GM23338 (cell line): Measurements from ENCODE around the gene SSB. TPM values are rescaled to one million over a fixed set of nuclear protein-coding genes. Genes with fewer than 3 reads are reported as not detected.

Source experiments
- ATAC-seq: fragments of 200-7000 bp; cut with Tn5 transposase; 3 replicates; pipeline ENCODE4 v1.9.1; 2020
- DNase-seq: peaks from one replicate; pipeline ENCODE4 v3.0.0-alpha.2; 2015; ENCODE audit warnings: low spot score
- H2AFZ ChIP-seq: fragments of 200-600 bp; sonication (generic); 2 replicates; pipeline ENCODE4 v1.8.0; 2016; ENCODE audit warnings: antibody characterized with exemption, mild to moderate bottlenecking, moderate library complexity
- H3F3A ChIP-seq: fragments of 200-600 bp; sonication (generic); replicated peaks from 2 replicates; pipeline ENCODE4 v1.8.0; 2017; ENCODE audit warnings: antibody characterized with exemption, mixed run types, low read depth
- H3K27ac ChIP-seq: fragments of 200-600 bp; sonication (generic); 2 replicates; pipeline ENCODE4 v1.6.1; 2016; ENCODE audit warnings: low read depth
- H3K27me3 ChIP-seq: fragments of 200-600 bp; sonication (generic); 2 replicates; pipeline ENCODE4 v1.8.0; 2016; ENCODE audit warnings: mild to moderate bottlenecking, mixed run types, moderate library complexity; ENCODE audit not compliant: insufficient read depth
- H3K36me3 ChIP-seq: fragments of 200-600 bp; sonication (generic); 2 replicates; pipeline ENCODE4 v1.8.0; 2016; ENCODE audit warnings: mild to moderate bottlenecking; ENCODE audit not compliant: insufficient read depth
- H3K4me1 ChIP-seq: fragments of 200-600 bp; sonication (generic); 2 replicates; pipeline ENCODE4 v1.8.0; 2016; ENCODE audit warnings: mild to moderate bottlenecking, moderate library complexity; ENCODE audit not compliant: insufficient read depth
- H3K4me2 ChIP-seq: fragments of 200-600 bp; sonication (generic); 2 replicates; pipeline ENCODE4 v1.7.1; 2017; ENCODE audit warnings: mixed run types
- H3K4me3 ChIP-seq: fragments of 200-600 bp; sonication (generic); 2 replicates; pipeline ENCODE4 v1.6.1; 2016; ENCODE audit warnings: mixed run types
- H3K79me2 ChIP-seq: fragments of 200-600 bp; sonication (generic); replicated peaks from 2 replicates; pipeline ENCODE4 v1.8.0; 2017; ENCODE audit warnings: mild to moderate bottlenecking; ENCODE audit not compliant: insufficient read depth
- H3K9me2 ChIP-seq: fragments of 200-600 bp; sonication (generic); 2 replicates; pipeline ENCODE4 v1.8.0; 2017; ENCODE audit not compliant: insufficient read depth
- H4K20me1 ChIP-seq: fragments of 200-600 bp; sonication (generic); replicated peaks from 2 replicates; pipeline ENCODE4 v1.8.0; 2017; ENCODE audit warnings: mild to moderate bottlenecking; ENCODE audit not compliant: insufficient read depth
- H3K27ac Mint-ChIP-seq: 2 replicates; pipeline ENCODE4 v1.8.0; 2020; ENCODE audit warnings: inconsistent platforms, mild to moderate bottlenecking, moderate library complexity, mixed read lengths
- H3K27me3 Mint-ChIP-seq: 3 replicates; pipeline ENCODE4 v1.8.0; 2022; ENCODE audit warnings: low read depth, mild to moderate bottlenecking, moderate library complexity, mixed read lengths, inconsistent platforms; ENCODE audit not compliant: insufficient read depth, poor library complexity
- H3K36me3 Mint-ChIP-seq: 3 replicates; pipeline ENCODE4 v1.8.0; 2021; ENCODE audit warnings: low read depth, mild to moderate bottlenecking, inconsistent platforms, moderate library complexity, mixed read lengths
- H3K4me1 Mint-ChIP-seq: 3 replicates; pipeline ENCODE4 v1.8.0; 2020; ENCODE audit warnings: mild to moderate bottlenecking, inconsistent platforms, mixed read lengths
- H3K4me3 Mint-ChIP-seq: 3 replicates; pipeline ENCODE4 v1.8.0; 2021; ENCODE audit warnings: moderate library complexity, mild to moderate bottlenecking, inconsistent platforms, mixed read lengths
- H3K9me3 Mint-ChIP-seq: 3 replicates; pipeline ENCODE4 v1.8.0; 2020; ENCODE audit warnings: moderate library complexity, mild to moderate bottlenecking, inconsistent platforms, mixed read lengths
- CREB1 ChIP-seq: fragments of 250-450 bp; sonication (Bioruptor Pico); IDR thresholded peaks from 2 replicates; pipeline ENCODE4 v1.5.0; 2020; ENCODE audit warnings: low read depth, mild to moderate bottlenecking, moderate library complexity
- EZH2 ChIP-seq: fragments of 200-600 bp; sonication (generic); IDR thresholded peaks from one replicate; pipeline ENCODE4 v1.8.0; 2017; ENCODE audit warnings: antibody characterized with exemption, mild to moderate bottlenecking, low read depth; ENCODE audit not compliant: unreplicated experiment
- EZH2phosphoT487 ChIP-seq: fragments of 200-600 bp; sonication (generic); IDR thresholded peaks from one replicate; pipeline ENCODE4 v1.8.1; 2018; ENCODE audit warnings: antibody characterized with exemption; ENCODE audit not compliant: unreplicated experiment
- JUNB ChIP-seq: IDR thresholded peaks from one replicate; pipeline ENCODE4 v1.6.1; 2016; ENCODE audit warnings: antibody characterized with exemption; ENCODE audit not compliant: unreplicated experiment
- NANOG ChIP-seq: IDR thresholded peaks from 2 replicates; pipeline ENCODE4 v1.6.1; 2016; ENCODE audit warnings: antibody characterized with exemption, borderline replicate concordance
- POLR2AphosphoS5 ChIP-seq: IDR thresholded peaks from 2 replicates; pipeline ENCODE4 v1.6.1; 2016; ENCODE audit warnings: antibody characterized with exemption, low read depth
- STAT1 ChIP-seq: IDR thresholded peaks from one replicate; pipeline ENCODE4 v1.6.1; 2016; ENCODE audit warnings: antibody characterized with exemption; ENCODE audit not compliant: unreplicated experiment
- ZNF114 ChIP-seq: fragments of 250-450 bp; sonication (Bioruptor Pico); IDR thresholded peaks from 2 replicates; pipeline ENCODE4 v1.5.0; 2020; ENCODE audit warnings: mild to moderate bottlenecking, moderate library complexity
- ZNF331 ChIP-seq: fragments of 250-450 bp; sonication (Bioruptor Pico); IDR thresholded peaks from 2 replicates; pipeline ENCODE4 v1.5.0; 2020; ENCODE audit warnings: low read depth, mild to moderate bottlenecking, moderate library complexity
- polyA plus RNA-seq: library from polyadenylated mRNA; unstranded; fragments of >200 nt; fragmentation: Nextera tagmentation; extraction: Ambion mirVana; gene quantifications from 2 replicates; pipeline ENCODE4 v1.2.1, GENCODE V29; 2016
- total RNA-seq: library from RNA; depleted of rRNA; stranded (reverse); fragments of >200 nt; shearing (Covaris generic); gene quantifications from 2 replicates; pipeline ENCODE4 v1.2.3, GENCODE V29; 2014
- TF ChIP-seq, protein P1 (sequence below): IDR thresholded peaks from 2 replicates; pipeline ENCODE4 v1.6.1; 2016; ENCODE audit warnings: antibody characterized with exemption
- TF ChIP-seq, protein P2 (sequence below): fragments of 250-450 bp; sonication (Bioruptor Pico); IDR thresholded peaks from 2 replicates; pipeline ENCODE4 v1.5.0; 2020; ENCODE audit warnings: mild to moderate bottlenecking, moderate library complexity
- TF ChIP-seq, protein P3 (sequence below), 2 experiments: fragments of 200-600 bp in 1 of 2; sonication (generic) in 1 of 2; conservative IDR thresholded peaks; 2 replicates each; pipeline versions ENCODE4 v1.5.1 to v1.6.1; 2016 to 2017; ENCODE audit warnings: antibody characterized with exemption in 2 of 2, low read depth in 2 of 2, mild to moderate bottlenecking in 2 of 2, moderate library complexity in 1 of 2
- TF ChIP-seq, protein P4 (sequence below): IDR thresholded peaks from one replicate; pipeline ENCODE4 v1.6.1; 2018; ENCODE audit warnings: antibody characterized with exemption; ENCODE audit not compliant: unreplicated experiment

Gene SSB
- total and polyA plus RNA-seq, 2 experiments from 2014 or later = 246 to 1,104 TPM

DNA sequence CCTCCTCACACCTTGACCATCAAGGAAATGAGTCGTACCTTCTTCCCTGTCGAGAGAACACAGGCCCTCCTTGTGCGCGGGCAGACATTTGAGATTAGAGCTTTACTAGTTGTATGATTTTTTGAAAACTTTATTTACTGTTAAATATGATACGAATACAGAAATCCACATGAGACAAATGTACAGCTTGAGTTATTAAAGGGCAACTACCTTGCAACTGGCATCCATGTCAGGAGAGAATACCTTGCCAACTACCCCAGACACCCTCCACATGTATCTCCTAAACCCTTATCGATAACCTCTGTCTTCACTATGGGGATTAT lies 36.7 kb upstream of the SSB start:
- Histone ChIP-seq H2AFZ (no peak overlapping the region), H3K4me1 (no peaks in the 10 kb centered on the region), H3F3A (0 out of 2 replicates have a peak, but pooled peaks cover 3% of the 10 kb centered on the region), H3K79me2 (no peaks in the 10 kb centered on the region), H3K27me3 (no peaks in the 10 kb centered on the region), H3K9me2 (no peaks in the 10 kb centered on the region), H3K36me3 (no peaks in the 10 kb centered on the region), H3K27ac (no peak overlapping the region), H3K4me2 (no peak overlapping the region), H3K4me3 (no peak overlapping the region), H4K20me1 (no peaks in the 10 kb centered on the region)
- Mint-ChIP-seq H3K4me1 (peaks cover 5% of the 10 kb centered on the region; the same call in 2 of the 3 replicates), H3K9me3 (peaks cover 1% of the 10 kb centered on the region; the same call in 2 of the 3 replicates), H3K27ac (no peak overlapping the region), H3K27me3 (peaks cover 3% of the 10 kb centered on the region), H3K4me3 (no peak overlapping the region), H3K36me3 (peaks cover 9% of the 10 kb centered on the region; the same call in 2 of the 3 replicates)
- ATAC-seq (no peak), DNase-seq (no peak)
- TF ChIP-seq ZNF331 (CRISPR knock-in tag) = no peak
- no peak for TF ChIP-seq POLR2AphosphoS5
- TF ChIP-seq, protein P1, sequence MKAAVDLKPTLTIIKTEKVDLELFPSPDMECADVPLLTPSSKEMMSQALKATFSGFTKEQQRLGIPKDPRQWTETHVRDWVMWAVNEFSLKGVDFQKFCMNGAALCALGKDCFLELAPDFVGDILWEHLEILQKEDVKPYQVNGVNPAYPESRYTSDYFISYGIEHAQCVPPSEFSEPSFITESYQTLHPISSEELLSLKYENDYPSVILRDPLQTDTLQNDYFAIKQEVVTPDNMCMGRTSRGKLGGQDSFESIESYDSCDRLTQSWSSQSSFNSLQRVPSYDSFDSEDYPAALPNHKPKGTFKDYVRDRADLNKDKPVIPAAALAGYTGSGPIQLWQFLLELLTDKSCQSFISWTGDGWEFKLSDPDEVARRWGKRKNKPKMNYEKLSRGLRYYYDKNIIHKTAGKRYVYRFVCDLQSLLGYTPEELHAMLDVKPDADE = no peak
- no peak for TF ChIP-seq EZH2phosphoT487
- TF ChIP-seq, protein P2, sequence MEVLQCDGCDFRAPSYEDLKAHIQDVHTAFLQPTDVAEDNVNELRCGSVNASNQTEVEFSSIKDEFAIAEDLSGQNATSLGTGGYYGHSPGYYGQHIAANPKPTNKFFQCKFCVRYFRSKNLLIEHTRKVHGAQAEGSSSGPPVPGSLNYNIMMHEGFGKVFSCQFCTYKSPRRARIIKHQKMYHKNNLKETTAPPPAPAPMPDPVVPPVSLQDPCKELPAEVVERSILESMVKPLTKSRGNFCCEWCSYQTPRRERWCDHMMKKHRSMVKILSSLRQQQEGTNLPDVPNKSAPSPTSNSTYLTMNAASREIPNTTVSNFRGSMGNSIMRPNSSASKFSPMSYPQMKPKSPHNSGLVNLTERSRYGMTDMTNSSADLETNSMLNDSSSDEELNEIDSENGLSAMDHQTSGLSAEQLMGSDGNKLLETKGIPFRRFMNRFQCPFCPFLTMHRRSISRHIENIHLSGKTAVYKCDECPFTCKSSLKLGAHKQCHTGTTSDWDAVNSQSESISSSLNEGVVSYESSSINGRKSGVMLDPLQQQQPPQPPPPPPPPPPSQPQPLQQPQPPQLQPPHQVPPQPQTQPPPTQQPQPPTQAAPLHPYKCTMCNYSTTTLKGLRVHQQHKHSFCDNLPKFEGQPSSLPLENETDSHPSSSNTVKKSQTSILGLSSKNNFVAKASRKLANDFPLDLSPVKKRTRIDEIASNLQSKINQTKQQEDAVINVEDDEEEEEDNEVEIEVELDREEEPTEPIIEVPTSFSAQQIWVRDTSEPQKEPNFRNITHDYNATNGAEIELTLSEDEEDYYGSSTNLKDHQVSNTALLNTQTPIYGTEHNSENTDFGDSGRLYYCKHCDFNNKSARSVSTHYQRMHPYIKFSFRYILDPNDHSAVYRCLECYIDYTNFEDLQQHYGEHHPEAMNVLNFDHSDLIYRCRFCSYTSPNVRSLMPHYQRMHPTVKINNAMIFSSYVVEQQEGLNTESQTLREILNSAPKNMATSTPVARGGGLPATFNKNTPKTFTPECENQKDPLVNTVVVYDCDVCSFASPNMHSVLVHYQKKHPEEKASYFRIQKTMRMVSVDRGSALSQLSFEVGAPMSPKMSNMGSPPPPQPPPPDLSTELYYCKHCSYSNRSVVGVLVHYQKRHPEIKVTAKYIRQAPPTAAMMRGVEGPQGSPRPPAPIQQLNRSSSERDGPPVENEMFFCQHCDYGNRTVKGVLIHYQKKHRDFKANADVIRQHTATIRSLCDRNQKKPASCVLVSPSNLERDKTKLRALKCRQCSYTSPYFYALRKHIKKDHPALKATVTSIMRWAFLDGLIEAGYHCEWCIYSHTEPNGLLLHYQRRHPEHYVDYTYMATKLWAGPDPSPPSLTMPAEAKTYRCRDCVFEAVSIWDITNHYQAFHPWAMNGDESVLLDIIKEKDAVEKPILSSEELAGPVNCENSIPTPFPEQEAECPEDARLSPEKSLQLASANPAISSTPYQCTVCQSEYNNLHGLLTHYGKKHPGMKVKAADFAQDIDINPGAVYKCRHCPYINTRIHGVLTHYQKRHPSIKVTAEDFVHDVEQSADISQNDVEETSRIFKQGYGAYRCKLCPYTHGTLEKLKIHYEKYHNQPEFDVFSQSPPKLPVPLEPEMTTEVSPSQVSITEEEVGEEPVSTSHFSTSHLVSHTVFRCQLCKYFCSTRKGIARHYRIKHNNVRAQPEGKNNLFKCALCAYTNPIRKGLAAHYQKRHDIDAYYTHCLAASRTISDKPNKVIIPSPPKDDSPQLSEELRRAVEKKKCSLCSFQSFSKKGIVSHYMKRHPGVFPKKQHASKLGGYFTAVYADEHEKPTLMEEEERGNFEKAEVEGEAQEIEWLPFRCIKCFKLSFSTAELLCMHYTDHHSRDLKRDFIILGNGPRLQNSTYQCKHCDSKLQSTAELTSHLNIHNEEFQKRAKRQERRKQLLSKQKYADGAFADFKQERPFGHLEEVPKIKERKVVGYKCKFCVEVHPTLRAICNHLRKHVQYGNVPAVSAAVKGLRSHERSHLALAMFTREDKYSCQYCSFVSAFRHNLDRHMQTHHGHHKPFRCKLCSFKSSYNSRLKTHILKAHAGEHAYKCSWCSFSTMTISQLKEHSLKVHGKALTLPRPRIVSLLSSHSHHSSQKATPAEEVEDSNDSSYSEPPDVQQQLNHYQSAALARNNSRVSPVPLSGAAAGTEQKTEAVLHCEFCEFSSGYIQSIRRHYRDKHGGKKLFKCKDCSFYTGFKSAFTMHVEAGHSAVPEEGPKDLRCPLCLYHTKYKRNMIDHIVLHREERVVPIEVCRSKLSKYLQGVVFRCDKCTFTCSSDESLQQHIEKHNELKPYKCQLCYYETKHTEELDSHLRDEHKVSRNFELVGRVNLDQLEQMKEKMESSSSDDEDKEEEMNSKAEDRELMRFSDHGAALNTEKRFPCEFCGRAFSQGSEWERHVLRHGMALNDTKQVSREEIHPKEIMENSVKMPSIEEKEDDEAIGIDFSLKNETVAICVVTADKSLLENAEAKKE (CRISPR knock-in tag) = no peak
- TF ChIP-seq, protein P3, sequence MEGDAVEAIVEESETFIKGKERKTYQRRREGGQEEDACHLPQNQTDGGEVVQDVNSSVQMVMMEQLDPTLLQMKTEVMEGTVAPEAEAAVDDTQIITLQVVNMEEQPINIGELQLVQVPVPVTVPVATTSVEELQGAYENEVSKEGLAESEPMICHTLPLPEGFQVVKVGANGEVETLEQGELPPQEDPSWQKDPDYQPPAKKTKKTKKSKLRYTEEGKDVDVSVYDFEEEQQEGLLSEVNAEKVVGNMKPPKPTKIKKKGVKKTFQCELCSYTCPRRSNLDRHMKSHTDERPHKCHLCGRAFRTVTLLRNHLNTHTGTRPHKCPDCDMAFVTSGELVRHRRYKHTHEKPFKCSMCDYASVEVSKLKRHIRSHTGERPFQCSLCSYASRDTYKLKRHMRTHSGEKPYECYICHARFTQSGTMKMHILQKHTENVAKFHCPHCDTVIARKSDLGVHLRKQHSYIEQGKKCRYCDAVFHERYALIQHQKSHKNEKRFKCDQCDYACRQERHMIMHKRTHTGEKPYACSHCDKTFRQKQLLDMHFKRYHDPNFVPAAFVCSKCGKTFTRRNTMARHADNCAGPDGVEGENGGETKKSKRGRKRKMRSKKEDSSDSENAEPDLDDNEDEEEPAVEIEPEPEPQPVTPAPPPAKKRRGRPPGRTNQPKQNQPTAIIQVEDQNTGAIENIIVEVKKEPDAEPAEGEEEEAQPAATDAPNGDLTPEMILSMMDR (conservative IDR thresholded peaks at IDR 0.05; ENCODE audit: low read depth in 2 of 2) = no peak
- TF ChIP-seq STAT1 = no peak
- no peak for TF ChIP-seq JUNB
- TF ChIP-seq CREB1 = no peak
- no peak for TF ChIP-seq NANOG
- TF ChIP-seq, protein P4, sequence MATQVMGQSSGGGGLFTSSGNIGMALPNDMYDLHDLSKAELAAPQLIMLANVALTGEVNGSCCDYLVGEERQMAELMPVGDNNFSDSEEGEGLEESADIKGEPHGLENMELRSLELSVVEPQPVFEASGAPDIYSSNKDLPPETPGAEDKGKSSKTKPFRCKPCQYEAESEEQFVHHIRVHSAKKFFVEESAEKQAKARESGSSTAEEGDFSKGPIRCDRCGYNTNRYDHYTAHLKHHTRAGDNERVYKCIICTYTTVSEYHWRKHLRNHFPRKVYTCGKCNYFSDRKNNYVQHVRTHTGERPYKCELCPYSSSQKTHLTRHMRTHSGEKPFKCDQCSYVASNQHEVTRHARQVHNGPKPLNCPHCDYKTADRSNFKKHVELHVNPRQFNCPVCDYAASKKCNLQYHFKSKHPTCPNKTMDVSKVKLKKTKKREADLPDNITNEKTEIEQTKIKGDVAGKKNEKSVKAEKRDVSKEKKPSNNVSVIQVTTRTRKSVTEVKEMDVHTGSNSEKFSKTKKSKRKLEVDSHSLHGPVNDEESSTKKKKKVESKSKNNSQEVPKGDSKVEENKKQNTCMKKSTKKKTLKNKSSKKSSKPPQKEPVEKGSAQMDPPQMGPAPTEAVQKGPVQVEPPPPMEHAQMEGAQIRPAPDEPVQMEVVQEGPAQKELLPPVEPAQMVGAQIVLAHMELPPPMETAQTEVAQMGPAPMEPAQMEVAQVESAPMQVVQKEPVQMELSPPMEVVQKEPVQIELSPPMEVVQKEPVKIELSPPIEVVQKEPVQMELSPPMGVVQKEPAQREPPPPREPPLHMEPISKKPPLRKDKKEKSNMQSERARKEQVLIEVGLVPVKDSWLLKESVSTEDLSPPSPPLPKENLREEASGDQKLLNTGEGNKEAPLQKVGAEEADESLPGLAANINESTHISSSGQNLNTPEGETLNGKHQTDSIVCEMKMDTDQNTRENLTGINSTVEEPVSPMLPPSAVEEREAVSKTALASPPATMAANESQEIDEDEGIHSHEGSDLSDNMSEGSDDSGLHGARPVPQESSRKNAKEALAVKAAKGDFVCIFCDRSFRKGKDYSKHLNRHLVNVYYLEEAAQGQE = no peak
- no peak for TF ChIP-seq EZH2
- TF ChIP-seq ZNF114 (CRISPR knock-in tag) = no peak
